Caco-2 (cell line): ENCODE results near the gene FSIP2. TPM values are rescaled to one million over a fixed set of nuclear protein-coding genes. Genes with fewer than 3 reads are reported as not detected.
A peak's percentile ranks its signal among the peaks of the same experiment; 100 is the strongest.

Experiments used
- BruUV-seq: library from RNA; stranded (reverse); fragments of 400-500 nt; replicated peaks from 2 replicates; lab custom pipeline; 2021; lab: Mats Ljungman, UMichigan
- CTCF ChIA-PET: fragments of 300-600 bp; sonication (Branson Sonifier 250); formaldehyde crosslinking; loops from one replicate; lab custom pipeline; 2022; ENCODE audit warnings: antibody characterized with exemption; lab: Charles Lee
- POLR2A ChIA-PET: fragments of 300-600 bp; sonication (Branson Sonifier 250); formaldehyde crosslinking; loops from one replicate; lab custom pipeline; 2022; ENCODE audit warnings: antibody characterized with exemption; lab: Charles Lee
- DNase-seq, 2 experiments: peaks; one replicate each; pipeline versions ENCODE4 v3.0.0 to v3.0.0-alpha.2; 2020 to 2022
- H3K27me3 ChIP-seq: replicated peaks from 2 replicates; pipeline ENCODE4 v1.6.0; 2011; ENCODE audit warnings: low read length; ENCODE audit not compliant: control insufficient read depth, insufficient read depth
- H3K36me3 ChIP-seq: 2 replicates; pipeline ENCODE4 v1.5.1; 2011; ENCODE audit warnings: low read length; ENCODE audit not compliant: control insufficient read depth, insufficient read depth
- H3K4me1 ChIP-seq: fragments of 250-450 bp; sonication (Bioruptor Pico); 2 replicates; pipeline ENCODE4 v1.5.1; 2020; ENCODE audit warnings: mild to moderate bottlenecking
- H3K4me3 ChIP-seq: 2 replicates; pipeline ENCODE4 v1.5.1; 2011; ENCODE audit warnings: low read depth, mild to moderate bottlenecking, control low read depth, low read length
- H3K9me3 ChIP-seq: fragments of 250-450 bp; sonication (Bioruptor Pico); 2 replicates; pipeline ENCODE4 v1.5.1; 2020; ENCODE audit warnings: mild to moderate bottlenecking, moderate library complexity
- H3K27ac Mint-ChIP-seq: one replicate; pipeline ENCODE4 v1.8.0; 2022; ENCODE audit warnings: mixed read lengths; ENCODE audit not compliant: unreplicated experiment
- H3K27me3 Mint-ChIP-seq: one replicate; pipeline ENCODE4 v1.8.0; 2022; ENCODE audit warnings: mixed read lengths; ENCODE audit not compliant: insufficient read depth, unreplicated experiment
- H3K36me3 Mint-ChIP-seq: one replicate; pipeline ENCODE4 v1.8.0; 2022; ENCODE audit warnings: mild to moderate bottlenecking, mixed read lengths; ENCODE audit not compliant: insufficient read depth, unreplicated experiment
- H3K4me1 Mint-ChIP-seq: one replicate; pipeline ENCODE4 v1.8.0; 2022; ENCODE audit warnings: low read depth, mixed read lengths; ENCODE audit not compliant: unreplicated experiment
- H3K4me3 Mint-ChIP-seq: one replicate; pipeline ENCODE4 v1.8.0; 2022; ENCODE audit warnings: mild to moderate bottlenecking, moderate library complexity, mixed read lengths; ENCODE audit not compliant: unreplicated experiment
- H3K9me3 Mint-ChIP-seq: one replicate; pipeline ENCODE4 v1.8.0; 2022; ENCODE audit warnings: mixed read lengths; ENCODE audit not compliant: unreplicated experiment
- intact Hi-C: fragments of 100-400 bp; cut with micrococcal nuclease; formaldehyde crosslinking; loops from one replicate; pipeline ENCODE4 v1.10.0; 2022; ENCODE audit not compliant: unreplicated experiment
- total RNA-seq: library from RNA; stranded (reverse); gene quantifications from 2 replicates; pipeline ENCODE4 v1.2.3, GENCODE V29; 2022
- TF ChIP-seq, protein P1 (sequence below), 2 experiments: fragments of 200-600 bp in 1 of 2; IDR thresholded peaks; 1 replicate in 1 of 2; 2 replicates in 1 of 2; pipeline versions ENCODE4 v1.5.1 to v1.8.0; 2011 to 2022; ENCODE audit warnings: antibody characterized with exemption in 1 of 2, control low read depth in 1 of 2, inconsistent platforms in 1 of 2, low read depth in 1 of 2, low read length in 1 of 2, mild to moderate bottlenecking in 1 of 2, moderate library complexity in 1 of 2; ENCODE audit not compliant: insufficient read depth in 1 of 2, severe bottlenecking in 1 of 2, unreplicated experiment in 1 of 2

FSIP2 gene
- total RNA-seq, 1 experiment from 2014 or later: 0.09 TPM

DNA sequence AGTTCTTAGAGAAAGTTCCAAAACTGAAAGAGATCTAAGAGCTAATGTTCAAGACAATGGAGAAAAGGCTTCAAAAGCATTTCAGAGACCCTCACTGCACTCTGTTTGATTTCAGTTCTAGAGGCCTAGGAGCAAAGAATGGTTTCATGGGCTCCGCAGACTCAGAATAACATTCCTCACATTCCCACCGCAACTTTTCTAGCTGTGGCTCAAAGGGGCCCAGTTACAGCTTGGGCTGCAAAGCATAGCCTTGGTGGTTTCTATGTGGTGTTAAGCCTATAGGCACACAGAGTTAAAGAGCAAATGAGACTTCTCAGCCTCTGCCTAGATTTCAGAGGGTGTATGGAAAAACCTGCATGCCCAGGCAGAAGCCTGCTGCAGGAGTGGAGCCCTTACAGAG is 73.0 kb downstream of the FSIP2 start:
- Mint-ChIP-seq H3K36me3 (no peaks in the 10 kb centered on the region), H3K9me3 (no peaks in the 10 kb centered on the region), H3K4me1 (peaks cover 9% of the 10 kb centered on the region), H3K4me3 (no peak overlapping the region), H3K27ac (no peak overlapping the region), H3K27me3 (no peaks in the 10 kb centered on the region)
- no TSS peak for BruUV-seq
- H3K9me3 ChIP-seq: no peaks in the 10 kb centered on the region
- H3K4me3 ChIP-seq: no peak overlapping the region
- intact Hi-C loops: loop anchor here (5.0 to 10.0 kb wide), 2 partner anchors 51 to 443 kb away; no protein-coding TSS in a partner anchor
- ChIA-PET POLR2A (no interaction called here), CTCF (no interaction called here)
- DNase-seq: no peak
- H3K27me3 ChIP-seq: no peaks in the 10 kb centered on the region
- H3K36me3 ChIP-seq: no peaks in the 10 kb centered on the region
- TF ChIP-seq, protein P1, sequence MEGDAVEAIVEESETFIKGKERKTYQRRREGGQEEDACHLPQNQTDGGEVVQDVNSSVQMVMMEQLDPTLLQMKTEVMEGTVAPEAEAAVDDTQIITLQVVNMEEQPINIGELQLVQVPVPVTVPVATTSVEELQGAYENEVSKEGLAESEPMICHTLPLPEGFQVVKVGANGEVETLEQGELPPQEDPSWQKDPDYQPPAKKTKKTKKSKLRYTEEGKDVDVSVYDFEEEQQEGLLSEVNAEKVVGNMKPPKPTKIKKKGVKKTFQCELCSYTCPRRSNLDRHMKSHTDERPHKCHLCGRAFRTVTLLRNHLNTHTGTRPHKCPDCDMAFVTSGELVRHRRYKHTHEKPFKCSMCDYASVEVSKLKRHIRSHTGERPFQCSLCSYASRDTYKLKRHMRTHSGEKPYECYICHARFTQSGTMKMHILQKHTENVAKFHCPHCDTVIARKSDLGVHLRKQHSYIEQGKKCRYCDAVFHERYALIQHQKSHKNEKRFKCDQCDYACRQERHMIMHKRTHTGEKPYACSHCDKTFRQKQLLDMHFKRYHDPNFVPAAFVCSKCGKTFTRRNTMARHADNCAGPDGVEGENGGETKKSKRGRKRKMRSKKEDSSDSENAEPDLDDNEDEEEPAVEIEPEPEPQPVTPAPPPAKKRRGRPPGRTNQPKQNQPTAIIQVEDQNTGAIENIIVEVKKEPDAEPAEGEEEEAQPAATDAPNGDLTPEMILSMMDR (IDR thresholded peaks at IDR 0.05; ENCODE audit: insufficient read depth in 1 of 2, low read depth in 1 of 2, low read length in 1 of 2, severe bottlenecking in 1 of 2, unreplicated experiment in 1 of 2): no peak
- peaks cover 7% of the 10 kb centered on the region for H3K4me1 ChIP-seq

DNA sequence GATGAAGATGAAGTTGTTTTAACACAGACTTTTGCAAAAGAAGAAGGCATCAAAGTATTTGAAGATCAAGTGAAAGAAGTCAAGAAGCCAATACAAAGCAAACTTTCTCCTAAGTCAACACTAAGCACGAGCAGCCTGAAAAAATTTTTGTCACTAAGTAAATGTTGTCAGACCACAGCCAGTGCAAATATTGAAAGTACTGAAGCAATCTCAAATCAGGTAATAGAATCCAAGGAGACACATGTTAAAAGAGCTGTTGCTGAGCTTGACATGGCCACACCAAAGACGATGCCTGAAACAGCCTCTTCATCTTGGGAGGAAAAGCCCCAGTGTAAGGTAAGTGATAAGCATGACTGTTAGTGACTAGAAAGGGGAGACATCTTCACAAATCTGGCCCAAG is 75.1 kb downstream of the FSIP2 start:
- TF ChIP-seq, protein P1 (IDR thresholded peaks at IDR 0.05; ENCODE audit: insufficient read depth in 1 of 2, low read depth in 1 of 2, low read length in 1 of 2, severe bottlenecking in 1 of 2, unreplicated experiment in 1 of 2): no peak
- H3K27ac Mint-ChIP-seq: no peak overlapping the region
- no peak overlapping the region for H3K4me3 ChIP-seq
- no peaks in the 10 kb centered on the region for H3K9me3 Mint-ChIP-seq
- H3K36me3 ChIP-seq: no peaks in the 10 kb centered on the region
- H3K27me3 ChIP-seq: no peaks in the 10 kb centered on the region
- no peaks in the 10 kb centered on the region for H3K27me3 Mint-ChIP-seq
- H3K4me1 Mint-ChIP-seq: peaks cover 9% of the 10 kb centered on the region
- H3K4me1 ChIP-seq: peaks cover 7% of the 10 kb centered on the region
- ChIA-PET CTCF (interaction anchor here (0.7 kb wide), 1 partner anchor 116 kb away, joined by 3 read pairs; no protein-coding TSS in a partner anchor), POLR2A (interaction anchor here (0.5 kb wide), 1 partner anchor 63 kb away, joined by 4 read pairs; no protein-coding TSS in a partner anchor)
- peaks cover 9% of the 10 kb centered on the region; the same call in 1 of the 2 replicates for H3K9me3 ChIP-seq
- H3K36me3 Mint-ChIP-seq: no peaks in the 10 kb centered on the region
- BruUV-seq: no TSS peak
- DNase-seq: peak; percentile 28 to 50
- intact Hi-C loops: loop anchor here (5.0 to 10.0 kb wide), 2 partner anchors 49 to 441 kb away; no protein-coding TSS in a partner anchor
- H3K4me3 Mint-ChIP-seq: no peak overlapping the region

DNA sequence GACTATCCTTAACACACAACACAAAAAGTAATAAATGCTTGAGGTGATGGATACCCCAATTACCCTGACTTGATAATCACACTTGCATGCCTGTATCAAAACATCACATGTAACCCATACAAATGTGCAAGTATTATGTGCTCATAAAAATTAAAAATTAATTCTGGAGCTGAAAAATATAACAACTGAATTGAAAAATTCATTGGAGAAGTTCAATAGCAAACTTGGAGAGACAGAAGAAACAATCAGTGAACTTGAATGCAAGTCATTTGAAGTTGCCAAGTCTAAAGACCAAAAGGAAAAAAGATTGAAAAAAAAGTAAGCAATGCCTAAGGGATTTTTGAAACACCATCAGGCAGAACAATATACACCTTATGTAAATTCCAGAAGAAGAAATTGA is 79.4 kb downstream of the FSIP2 start:
- Histone ChIP-seq H3K9me3 (peaks cover 12% of the 10 kb centered on the region; the same call in 1 of the 2 replicates), H3K27me3 (no peaks in the 10 kb centered on the region), H3K4me3 (no peak overlapping the region), H3K4me1 (peaks cover 7% of the 10 kb centered on the region), H3K36me3 (no peaks in the 10 kb centered on the region)
- Mint-ChIP-seq H3K36me3 (no peaks in the 10 kb centered on the region), H3K27ac (no peak overlapping the region), H3K4me3 (no peak overlapping the region), H3K9me3 (no peaks in the 10 kb centered on the region), H3K27me3 (no peaks in the 10 kb centered on the region), H3K4me1 (peaks cover 9% of the 10 kb centered on the region)
- CTCF ChIA-PET: no interaction called here
- DNase-seq: no peak
- BruUV-seq: no TSS peak
- intact Hi-C loops: loop anchor here (10.0 kb wide), 1 partner anchor 437 kb away; no protein-coding TSS in a partner anchor
- POLR2A ChIA-PET: no interaction called here
- TF ChIP-seq, protein P1 (IDR thresholded peaks at IDR 0.05; ENCODE audit: insufficient read depth in 1 of 2, low read depth in 1 of 2, low read length in 1 of 2, severe bottlenecking in 1 of 2, unreplicated experiment in 1 of 2): no peak
